Ascending aorta (tissue), 2 donors: ENCODE data around the gene C4orf17. TPM values are rescaled to one million over a fixed set of nuclear protein-coding genes. Genes with fewer than 3 reads are reported as not detected.

Experiments used
- DNase-seq, 2 donors: peaks; one replicate each; pipeline ENCODE4 v3.0.0-alpha.2; 2019; ENCODE audit warnings: low spot score in 2 of 2
- H3K27ac ChIP-seq, 2 donors: fragments of 200-600 bp; sonication (generic); one replicate each; pipeline ENCODE4 v1.5.1; 2016 to 2017; ENCODE audit warnings: mild to moderate bottlenecking in 1 of 2
- H3K27me3 ChIP-seq: fragments of 200-600 bp; sonication (generic); one replicate; pipeline ENCODE4 v1.5.1; 2017
- H3K36me3 ChIP-seq, 2 donors: fragments of 200-600 bp; sonication (generic); one replicate each; pipeline ENCODE4 v1.5.1; 2016
- H3K4me1 ChIP-seq, 2 donors: fragments of 200-600 bp; sonication (generic); one replicate each; pipeline ENCODE4 v1.5.1; 2016 to 2017; ENCODE audit warnings: mild to moderate bottlenecking in 1 of 2
- H3K4me3 ChIP-seq, 2 donors: fragments of 200-600 bp; sonication (generic); one replicate each; pipeline ENCODE4 v1.5.1; 2016 to 2017; ENCODE audit warnings: mild to moderate bottlenecking in 1 of 2
- H3K9me3 ChIP-seq, 2 donors: fragments of 200-600 bp; sonication (generic); one replicate each; pipeline ENCODE4 v1.5.1; 2016
- CTCF ChIP-seq, 3 experiments: fragments of 200-600 bp in 2 of 3; fragments of 450-650 bp in 1 of 3; sonication (generic) in 2 of 3; IDR thresholded peaks; one replicate each; pipeline ENCODE4 v1.5.1; 2016 to 2019; ENCODE audit warnings: antibody characterized with exemption in 3 of 3, mild to moderate bottlenecking in 1 of 3, moderate library complexity in 1 of 3
- intact Hi-C: fragments of 100-400 bp; cut with DNase I; formaldehyde crosslinking; loops from one replicate; pipeline ENCODE4 v1.15.1; 2023
- total RNA-seq: library from RNA; depleted of rRNA; stranded (reverse); fragments of >200 nt; gene quantifications from one replicate; pipeline ENCODE4 v1.1.0, GENCODE V29; 2016

C4orf17 gene
- total RNA-seq, 1 donor from 2014 or later: not detected

- H3K36me3 ChIP-seq: no peaks in the 10 kb centered on the region
- no peaks in the 10 kb centered on the region for H3K27me3 ChIP-seq
- H3K9me3 ChIP-seq: no peaks in the 10 kb centered on the region
- no peak overlapping the region for H3K4me3 ChIP-seq
- TF ChIP-seq CTCF (IDR thresholded peaks at IDR 0.05): no peak
- intact Hi-C loops: no loop called here
- H3K27ac ChIP-seq: no peak overlapping the region
- H3K4me1 ChIP-seq: peaks cover 0 to 1% of the 10 kb centered on the region in 2 donors
- no peak for DNase-seq
Measured at GRCh38 chr4:99578714-99579113, 67.9 kb downstream of the C4orf17 start.

- Histone ChIP-seq H3K27me3 (no peaks in the 10 kb centered on the region), H3K9me3 (no peaks in the 10 kb centered on the region), H3K27ac (no peak overlapping the region), H3K36me3 (no peaks in the 10 kb centered on the region), H3K4me3 (no peak overlapping the region), H3K4me1 (peaks cover 0 to 6% of the 10 kb centered on the region in 2 donors)
- TF ChIP-seq CTCF (IDR thresholded peaks at IDR 0.05): no peak
- no peak for DNase-seq
- intact Hi-C loops: no loop called here
Measured at GRCh38 chr4:99585516-99585915, 74.7 kb downstream of the C4orf17 start.

- H3K4me1 ChIP-seq: peaks cover 0 to 6% of the 10 kb centered on the region in 2 donors
- H3K36me3 ChIP-seq: no peaks in the 10 kb centered on the region
- peak overlapping the region in 1 of 2 donors; percentile 68 for H3K27ac ChIP-seq
- intact Hi-C loops: no loop called here
- TF ChIP-seq CTCF (IDR thresholded peaks at IDR 0.05): no peak
- H3K9me3 ChIP-seq: no peaks in the 10 kb centered on the region
- H3K27me3 ChIP-seq: no peaks in the 10 kb centered on the region
- H3K4me3 ChIP-seq: no peak overlapping the region
- no peak for DNase-seq
Measured at GRCh38 chr4:99586322-99586721, 75.5 kb downstream of the C4orf17 start.

- TF ChIP-seq CTCF (IDR thresholded peaks at IDR 0.05): no peak
- peaks cover 0 to 6% of the 10 kb centered on the region in 2 donors for H3K4me1 ChIP-seq
- H3K36me3 ChIP-seq: no peaks in the 10 kb centered on the region
- H3K27me3 ChIP-seq: no peaks in the 10 kb centered on the region
- H3K9me3 ChIP-seq: no peaks in the 10 kb centered on the region
- DNase-seq: no peak
- H3K27ac ChIP-seq: peak overlapping the region; percentile 22 to 68
- intact Hi-C loops: no loop called here
- H3K4me3 ChIP-seq: no peak overlapping the region
Measured at GRCh38 chr4:99586797-99587196, 76.0 kb downstream of the C4orf17 start.

GRCh38 chr4:99587309-99587708, 76.5 kb downstream of the C4orf17 start:
- no peak for TF ChIP-seq CTCF (IDR thresholded peaks at IDR 0.05)
- Histone ChIP-seq H3K36me3 (no peaks in the 10 kb centered on the region), H3K4me1 (peaks cover 0 to 6% of the 10 kb centered on the region in 2 donors), H3K27me3 (no peaks in the 10 kb centered on the region), H3K9me3 (no peaks in the 10 kb centered on the region), H3K4me3 (no peak overlapping the region), H3K27ac (peak overlapping the region; percentile 22 to 68)
- intact Hi-C loops: no loop called here
- no peak for DNase-seq

- intact Hi-C loops: no loop called here
Measured at GRCh38 chr4:99587803-99588202, 77.0 kb downstream of the C4orf17 start.

More at GRCh38 chr4:99587803-99588202, 77.0 kb downstream of the C4orf17 start:
- Histone ChIP-seq H3K4me3 (no peak overlapping the region), H3K27me3 (no peaks in the 10 kb centered on the region), H3K36me3 (no peaks in the 10 kb centered on the region), H3K4me1 (peaks cover 0 to 6% of the 10 kb centered on the region in 2 donors), H3K27ac (peak overlapping the region; percentile 22 to 68), H3K9me3 (no peaks in the 10 kb centered on the region)
- DNase-seq: no peak
- no peak for TF ChIP-seq CTCF (IDR thresholded peaks at IDR 0.05)
